DOHH2 (cell line): ENCODE results near the gene NUMB.

Source experiments
- EZH2phosphoT487 ChIP-seq: fragments of 200-600 bp; sonication (generic); IDR thresholded peaks from 2 replicates; pipeline ENCODE4 v1.6.1; 2017; ENCODE audit warnings: borderline replicate concordance, mild to moderate bottlenecking, antibody characterized with exemption, low read length, moderate library complexity, mixed read lengths
- TF ChIP-seq, protein P1 (sequence below): fragments of 200-600 bp; sonication (generic); IDR thresholded peaks from one replicate; pipeline ENCODE4 v1.5.1; 2014; ENCODE audit warnings: antibody characterized with exemption, mild to moderate bottlenecking, low read depth, low read length; ENCODE audit not compliant: poor library complexity, severe bottlenecking

GRCh38 chr14:73235531-73236155 lies 222.7 kb downstream of the NUMB start:
- TF ChIP-seq, protein P1, sequence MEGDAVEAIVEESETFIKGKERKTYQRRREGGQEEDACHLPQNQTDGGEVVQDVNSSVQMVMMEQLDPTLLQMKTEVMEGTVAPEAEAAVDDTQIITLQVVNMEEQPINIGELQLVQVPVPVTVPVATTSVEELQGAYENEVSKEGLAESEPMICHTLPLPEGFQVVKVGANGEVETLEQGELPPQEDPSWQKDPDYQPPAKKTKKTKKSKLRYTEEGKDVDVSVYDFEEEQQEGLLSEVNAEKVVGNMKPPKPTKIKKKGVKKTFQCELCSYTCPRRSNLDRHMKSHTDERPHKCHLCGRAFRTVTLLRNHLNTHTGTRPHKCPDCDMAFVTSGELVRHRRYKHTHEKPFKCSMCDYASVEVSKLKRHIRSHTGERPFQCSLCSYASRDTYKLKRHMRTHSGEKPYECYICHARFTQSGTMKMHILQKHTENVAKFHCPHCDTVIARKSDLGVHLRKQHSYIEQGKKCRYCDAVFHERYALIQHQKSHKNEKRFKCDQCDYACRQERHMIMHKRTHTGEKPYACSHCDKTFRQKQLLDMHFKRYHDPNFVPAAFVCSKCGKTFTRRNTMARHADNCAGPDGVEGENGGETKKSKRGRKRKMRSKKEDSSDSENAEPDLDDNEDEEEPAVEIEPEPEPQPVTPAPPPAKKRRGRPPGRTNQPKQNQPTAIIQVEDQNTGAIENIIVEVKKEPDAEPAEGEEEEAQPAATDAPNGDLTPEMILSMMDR, result no peak
- TF ChIP-seq EZH2phosphoT487, result no peak
